Measurements from ENCODE around the gene MRPL17. TPM values are rescaled to one million over a fixed set of nuclear protein-coding genes. Genes with fewer than 3 reads are reported as not detected.

Gene MRPL17
- total RNA-seq, 1 donor from 2014 or later = 89.9 TPM

DNA sequence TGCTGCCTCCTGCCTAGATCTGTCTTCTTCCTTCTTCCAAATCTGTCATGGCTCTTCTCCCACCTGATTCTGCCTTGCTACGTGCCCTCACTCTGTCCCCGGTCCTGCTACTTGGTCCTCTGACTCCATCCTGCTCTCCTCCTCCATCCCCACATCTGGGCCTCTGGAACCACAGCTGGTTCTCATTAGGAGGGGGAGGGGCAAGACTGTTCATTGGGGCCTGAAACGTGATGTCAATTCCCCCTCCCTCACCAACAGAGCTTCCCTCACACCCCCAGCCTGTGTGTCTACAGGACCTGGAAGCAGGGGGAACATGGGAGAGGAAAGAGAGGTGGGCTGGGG lies 36.6 kb downstream of the MRPL17 start:
- no peak for FAIRE-seq
- H3K4me3 Mint-ChIP-seq (ENCODE audit: unreplicated experiment) = no peak overlapping the region
- no peak for TF ChIP-seq EZH2 (IDR thresholded peaks at IDR 0.05; ENCODE audit: insufficient read depth, low read length)
- no peak for TF ChIP-seq CTCF (IDR thresholded peaks at IDR 0.05; ENCODE audit: insufficient read depth, low read depth, low read length)
- H3K4me3 ChIP-seq (ENCODE audit: insufficient read depth, low read depth, low read length) = peak overlapping the region; percentile 28
- no peak for DNase-seq (ENCODE audit: low read depth)
- H3K36me3 ChIP-seq (ENCODE audit: insufficient read depth, low read length) = no peaks in the 10 kb centered on the region
- H3K79me2 ChIP-seq (ENCODE audit: insufficient read depth, low read length) = no peaks in the 10 kb centered on the region
- H4K20me1 ChIP-seq (ENCODE audit: insufficient read depth, low read length) = peaks cover 19% of the 10 kb centered on the region
- no peaks in the 10 kb centered on the region for H3K36me3 Mint-ChIP-seq (ENCODE audit: low read depth, unreplicated experiment)
- peaks cover 2% of the 10 kb centered on the region for H3K9me3 Mint-ChIP-seq (ENCODE audit: unreplicated experiment)
- peak overlapping the region; percentile 26 for H2AFZ ChIP-seq (ENCODE audit: low read depth, low read length)
- H3K9ac ChIP-seq (ENCODE audit: low read length) = no peak overlapping the region
- H3K27ac Mint-ChIP-seq (ENCODE audit: unreplicated experiment) = no peak overlapping the region
- peaks cover 7% of the 10 kb centered on the region for H3K27me3 Mint-ChIP-seq (ENCODE audit: low read depth, unreplicated experiment)
- no peaks in the 10 kb centered on the region for H3K4me1 Mint-ChIP-seq (ENCODE audit: low read depth, unreplicated experiment)
- H3K4me1 ChIP-seq (ENCODE audit: insufficient read depth, low read length) = peaks cover 22% of the 10 kb centered on the region
- H3K9me3 ChIP-seq (ENCODE audit: insufficient read depth, low read depth, low read length) = no peaks in the 10 kb centered on the region
- H3K4me2 ChIP-seq (ENCODE audit: low read length) = peak overlapping the region; percentile 73
- no peak overlapping the region for H3K27ac ChIP-seq (ENCODE audit: low read depth, low read length)
- peaks cover 21% of the 10 kb centered on the region for H3K27me3 ChIP-seq (ENCODE audit: insufficient read depth, low read length)

- Histone ChIP-seq H3K4me2 (ENCODE audit: low read length) (peak overlapping the region; percentile 73), H4K20me1 (ENCODE audit: insufficient read depth, low read length) (peaks cover 14% of the 10 kb centered on the region), H3K4me1 (ENCODE audit: insufficient read depth, low read length) (peaks cover 21% of the 10 kb centered on the region), H2AFZ (ENCODE audit: low read depth, low read length) (peak overlapping the region; percentile 26), H3K36me3 (ENCODE audit: insufficient read depth, low read length) (no peaks in the 10 kb centered on the region), H3K9ac (ENCODE audit: low read length) (no peak overlapping the region), H3K4me3 (ENCODE audit: insufficient read depth, low read depth, low read length) (peak overlapping the region; percentile 28), H3K27ac (ENCODE audit: low read depth, low read length) (no peak overlapping the region), H3K79me2 (ENCODE audit: insufficient read depth, low read length) (no peaks in the 10 kb centered on the region), H3K27me3 (ENCODE audit: insufficient read depth, low read length) (peaks cover 18% of the 10 kb centered on the region), H3K9me3 (ENCODE audit: insufficient read depth, low read depth, low read length) (no peaks in the 10 kb centered on the region)
- H3K4me1 Mint-ChIP-seq (ENCODE audit: low read depth, unreplicated experiment) = no peaks in the 10 kb centered on the region
- FAIRE-seq (no peak), DNase-seq (ENCODE audit: low read depth) (peak; percentile 52)
- no peaks in the 10 kb centered on the region for H3K36me3 Mint-ChIP-seq (ENCODE audit: low read depth, unreplicated experiment)
- H3K27ac Mint-ChIP-seq (ENCODE audit: unreplicated experiment) = no peak overlapping the region
- peaks cover 7% of the 10 kb centered on the region for H3K27me3 Mint-ChIP-seq (ENCODE audit: low read depth, unreplicated experiment)
- H3K4me3 Mint-ChIP-seq (ENCODE audit: unreplicated experiment) = no peak overlapping the region
- TF ChIP-seq CTCF (IDR thresholded peaks at IDR 0.05; ENCODE audit: insufficient read depth, low read depth, low read length) (no peak), EZH2 (IDR thresholded peaks at IDR 0.05; ENCODE audit: insufficient read depth, low read length) (no peak)
- peaks cover 2% of the 10 kb centered on the region for H3K9me3 Mint-ChIP-seq (ENCODE audit: unreplicated experiment)
Measured at GRCh38 chr11:6646071-6646470, 37.1 kb downstream of the MRPL17 start.

DNA sequence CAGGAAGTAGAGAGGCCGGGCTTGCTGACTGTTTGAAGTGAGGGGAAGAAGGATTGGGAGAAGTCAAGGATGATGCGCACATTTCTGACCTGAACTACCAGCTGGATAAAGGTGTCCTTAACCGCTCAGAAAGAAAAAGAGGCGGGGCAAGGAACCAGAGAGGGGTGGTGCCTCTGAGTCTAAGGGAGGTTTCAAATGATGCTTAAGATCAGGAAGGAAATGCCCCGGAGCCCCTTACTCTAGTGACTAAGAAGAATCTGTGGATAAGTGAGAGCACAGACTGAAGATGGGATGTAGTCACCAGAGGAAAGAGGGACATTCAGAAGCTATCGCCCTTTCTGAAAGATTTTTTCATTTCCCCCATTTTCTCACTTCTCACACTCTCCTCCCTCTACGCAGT lies 40.2 kb downstream of the MRPL17 start:
- FAIRE-seq (no peak), DNase-seq (ENCODE audit: low read depth) (no peak)
- no peak overlapping the region for H3K27ac Mint-ChIP-seq (ENCODE audit: unreplicated experiment)
- TF ChIP-seq CTCF (IDR thresholded peaks at IDR 0.05; ENCODE audit: insufficient read depth, low read depth, low read length) (no peak), EZH2 (IDR thresholded peaks at IDR 0.05; ENCODE audit: insufficient read depth, low read length) (no peak)
- H3K4me1 Mint-ChIP-seq (ENCODE audit: low read depth, unreplicated experiment) = no peaks in the 10 kb centered on the region
- Histone ChIP-seq H3K4me3 (ENCODE audit: insufficient read depth, low read depth, low read length) (no peak overlapping the region), H3K9me3 (ENCODE audit: insufficient read depth, low read depth, low read length) (no peaks in the 10 kb centered on the region), H3K79me2 (ENCODE audit: insufficient read depth, low read length) (no peaks in the 10 kb centered on the region), H3K9ac (ENCODE audit: low read length) (no peak overlapping the region), H4K20me1 (ENCODE audit: insufficient read depth, low read length) (peaks cover 10% of the 10 kb centered on the region), H3K27me3 (ENCODE audit: insufficient read depth, low read length) (peaks cover 10% of the 10 kb centered on the region), H2AFZ (ENCODE audit: low read depth, low read length) (no peak overlapping the region), H3K36me3 (ENCODE audit: insufficient read depth, low read length) (no peaks in the 10 kb centered on the region), H3K4me1 (ENCODE audit: insufficient read depth, low read length) (peaks cover 18% of the 10 kb centered on the region), H3K4me2 (ENCODE audit: low read length) (no peak overlapping the region), H3K27ac (ENCODE audit: low read depth, low read length) (no peak overlapping the region)
- H3K36me3 Mint-ChIP-seq (ENCODE audit: low read depth, unreplicated experiment) = no peaks in the 10 kb centered on the region
- no peak overlapping the region for H3K4me3 Mint-ChIP-seq (ENCODE audit: unreplicated experiment)
- peaks cover 2% of the 10 kb centered on the region for H3K9me3 Mint-ChIP-seq (ENCODE audit: unreplicated experiment)
- peaks cover 11% of the 10 kb centered on the region for H3K27me3 Mint-ChIP-seq (ENCODE audit: low read depth, unreplicated experiment)

Measured in astrocyte (in vitro differentiated cells and primary cell).